Measurements from ENCODE around the gene SORCS1.

DNA sequence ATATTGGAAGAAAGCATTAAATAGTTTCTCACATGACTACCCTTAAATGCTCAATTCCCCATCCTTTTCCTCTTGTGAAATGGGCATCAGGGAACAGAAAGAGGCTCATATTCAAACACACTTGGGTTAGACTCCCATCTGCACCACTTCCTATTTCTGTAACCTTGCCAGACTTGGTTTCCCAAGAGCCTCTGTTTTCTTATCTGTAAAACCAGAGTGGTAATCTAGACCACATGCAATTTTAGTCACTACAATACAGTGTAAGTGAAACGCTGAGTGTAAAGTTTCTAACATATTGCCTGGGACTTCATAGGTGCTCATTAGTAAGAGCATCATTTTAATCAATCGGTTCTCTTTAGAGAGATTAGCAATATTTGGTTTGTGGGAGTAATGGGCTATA, 136.3 kb downstream of the SORCS1 start:
- TF ChIP-seq, protein P1, sequence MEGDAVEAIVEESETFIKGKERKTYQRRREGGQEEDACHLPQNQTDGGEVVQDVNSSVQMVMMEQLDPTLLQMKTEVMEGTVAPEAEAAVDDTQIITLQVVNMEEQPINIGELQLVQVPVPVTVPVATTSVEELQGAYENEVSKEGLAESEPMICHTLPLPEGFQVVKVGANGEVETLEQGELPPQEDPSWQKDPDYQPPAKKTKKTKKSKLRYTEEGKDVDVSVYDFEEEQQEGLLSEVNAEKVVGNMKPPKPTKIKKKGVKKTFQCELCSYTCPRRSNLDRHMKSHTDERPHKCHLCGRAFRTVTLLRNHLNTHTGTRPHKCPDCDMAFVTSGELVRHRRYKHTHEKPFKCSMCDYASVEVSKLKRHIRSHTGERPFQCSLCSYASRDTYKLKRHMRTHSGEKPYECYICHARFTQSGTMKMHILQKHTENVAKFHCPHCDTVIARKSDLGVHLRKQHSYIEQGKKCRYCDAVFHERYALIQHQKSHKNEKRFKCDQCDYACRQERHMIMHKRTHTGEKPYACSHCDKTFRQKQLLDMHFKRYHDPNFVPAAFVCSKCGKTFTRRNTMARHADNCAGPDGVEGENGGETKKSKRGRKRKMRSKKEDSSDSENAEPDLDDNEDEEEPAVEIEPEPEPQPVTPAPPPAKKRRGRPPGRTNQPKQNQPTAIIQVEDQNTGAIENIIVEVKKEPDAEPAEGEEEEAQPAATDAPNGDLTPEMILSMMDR (IDR thresholded peaks at IDR 0.05; ENCODE audit: poor library complexity) = no peak
- no peak for TF ChIP-seq EZH2 (IDR thresholded peaks at IDR 0.05; ENCODE audit: borderline replicate concordance)
